Omental fat pad (tissue), 4 donors: ENCODE results near the gene ZNF708. TPM values are rescaled to one million over a fixed set of nuclear protein-coding genes. Genes with fewer than 3 reads are reported as not detected.
"Not testable (repeated sequence)": the region's sequence is repeated elsewhere in the genome, so short reads cannot be mapped to it uniquely, and the experiment has no call there.

Experiments used
- ATAC-seq: fragments of 150-250 bp; one replicate; pipeline ENCODE4 v1.9.1; 2016; ENCODE audit warnings: mild to moderate bottlenecking, moderate library complexity; ENCODE audit not compliant: low FRiP score
- DNase-seq: peaks from one replicate; pipeline ENCODE4 v3.0.0-alpha.2; 2019; ENCODE audit warnings: low spot score
- CTCF ChIP-seq, 3 donors: fragments of 450-650 bp; IDR thresholded peaks; one replicate each; pipeline ENCODE4 v1.5.1; 2016 to 2017; ENCODE audit warnings: antibody characterized with exemption in 3 of 3, mild to moderate bottlenecking in 3 of 3, moderate library complexity in 2 of 3
- total RNA-seq, 4 donors: library from RNA; depleted of rRNA; stranded (reverse); fragments of >200 nt; gene quantifications; one replicate each; pipeline ENCODE4 v1.1.0, GENCODE V29; 2016

Gene ZNF708
- total RNA-seq, 4 donors from 2014 or later: 9.1 to 21.4 (median 12.1) TPM

- ATAC-seq (no peak), DNase-seq (no peak)
- no peak for TF ChIP-seq CTCF (IDR thresholded peaks at IDR 0.05)
These were observed 20.4 kb downstream of the ZNF708 start for GRCh38 chr19:21308773-21309172.

- DNase-seq, ATAC-seq: not testable (repeated sequence)
These were observed 22.2 kb downstream of the ZNF708 start for GRCh38 chr19:21306881-21307479.

- not testable (repeated sequence) for ATAC-seq, DNase-seq
These were observed 35.4 kb downstream of the ZNF708 start for GRCh38 chr19:21293768-21294167.

- no peak for TF ChIP-seq CTCF (IDR thresholded peaks at IDR 0.05)
- ATAC-seq (no peak), DNase-seq (no peak)
These were observed 59.4 kb downstream of the ZNF708 start for GRCh38 chr19:21269813-21270212.

- DNase-seq (no peak), ATAC-seq (no peak)
- TF ChIP-seq CTCF (IDR thresholded peaks at IDR 0.05): no peak
These were observed 64.3 kb downstream of the ZNF708 start for GRCh38 chr19:21264891-21265290.

- ATAC-seq (no peak), DNase-seq (no peak)
- no peak for TF ChIP-seq CTCF (IDR thresholded peaks at IDR 0.05)
These were observed 64.8 kb downstream of the ZNF708 start for GRCh38 chr19:21264416-21264815.

- ATAC-seq, DNase-seq: not testable (repeated sequence)
These were observed 68.3 kb downstream of the ZNF708 start for GRCh38 chr19:21260848-21261381.

GRCh38 chr19:21260164-21260847, 68.9 kb downstream of the ZNF708 start:
- ATAC-seq (no peak), DNase-seq (no peak)
- TF ChIP-seq CTCF (IDR thresholded peaks at IDR 0.05): no peak

- not testable (repeated sequence) for DNase-seq
These were observed 69.6 kb downstream of the ZNF708 start for GRCh38 chr19:21259421-21260124.

More at GRCh38 chr19:21259421-21260124, 69.6 kb downstream of the ZNF708 start:
- ATAC-seq: not testable (repeated sequence)
